Activated CD4-positive, alpha-beta T cell treated with anti-CD3 and anti-CD28 coated beads, Interleukin-2, Interleukin-4, amounts not matched to agents 100 ng/mL and 50 ng/mL, durations not matched to agents 16 hours and 8 hours (primary cell): ENCODE results near the gene WDR64.

Experiments
- DNase-seq: peaks from one replicate; pipeline ENCODE4 v3.0.0-alpha.2; 2020; ENCODE audit warnings: low spot score

WDR64 gene

GRCh38 chr1:241652012-241652411 lies at the start of gene WDR64:
WDR64 (plus strand) TSS chr1:241652281; CDS start chr1:241652485, 204 bp downstream.
- no peak for DNase-seq

GRCh38 chr1:241603731-241604245 lies 48.3 kb upstream of the WDR64 start:
- DNase-seq: no peak

GRCh38 chr1:241605146-241605805 lies 46.8 kb upstream of the WDR64 start:
- no peak for DNase-seq

- DNase-seq: no peak
These were observed 45.5 kb upstream of the WDR64 start for GRCh38 chr1:241606544-241606943.

GRCh38 chr1:241607497-241607896 lies 44.6 kb upstream of the WDR64 start:
- no peak for DNase-seq

- DNase-seq: peak; percentile 8
These were observed 43.6 kb upstream of the WDR64 start for GRCh38 chr1:241608379-241609033.

- DNase-seq: no peak
These were observed 41.8 kb upstream of the WDR64 start for GRCh38 chr1:241610056-241610815.

GRCh38 chr1:241611063-241611462 lies 41.0 kb upstream of the WDR64 start:
- DNase-seq: peak; percentile 52

GRCh38 chr1:241611736-241612135 lies 40.3 kb upstream of the WDR64 start:
- no peak for DNase-seq

GRCh38 chr1:241612533-241613477 lies 39.3 kb upstream of the WDR64 start:
- peak; percentile 12 for DNase-seq

GRCh38 chr1:241614144-241614543 lies 37.9 kb upstream of the WDR64 start:
- no peak for DNase-seq

GRCh38 chr1:241614572-241614971 lies 37.5 kb upstream of the WDR64 start:
- DNase-seq: no peak

GRCh38 chr1:241615043-241615974 lies 36.8 kb upstream of the WDR64 start:
- DNase-seq: no peak

GRCh38 chr1:241617426-241617825 lies 34.7 kb upstream of the WDR64 start:
- DNase-seq: no peak

- no peak for DNase-seq
These were observed 29.4 kb upstream of the WDR64 start for GRCh38 chr1:241622669-241623068.

- no peak for DNase-seq
These were observed 27.1 kb upstream of the WDR64 start for GRCh38 chr1:241624935-241625334.

- DNase-seq: peak; percentile 51
These were observed 24.4 kb upstream of the WDR64 start for GRCh38 chr1:241627453-241628259.

- DNase-seq: no peak
These were observed 22.1 kb upstream of the WDR64 start for GRCh38 chr1:241630005-241630404.

GRCh38 chr1:241630476-241630875 lies 21.6 kb upstream of the WDR64 start:
- DNase-seq: no peak

GRCh38 chr1:241630899-241631298 lies 21.2 kb upstream of the WDR64 start:
- no peak for DNase-seq
